ENCODE measurements around the gene SSB. TPM values are rescaled to one million over a fixed set of nuclear protein-coding genes. Genes with fewer than 3 reads are reported as not detected.

The SSB gene
- total and polyA plus RNA-seq, 2 of the 13 experiments (the other 11 are each of a cell fraction or from before 2014, with no cell fraction given), result 109 to 208 TPM

DNA sequence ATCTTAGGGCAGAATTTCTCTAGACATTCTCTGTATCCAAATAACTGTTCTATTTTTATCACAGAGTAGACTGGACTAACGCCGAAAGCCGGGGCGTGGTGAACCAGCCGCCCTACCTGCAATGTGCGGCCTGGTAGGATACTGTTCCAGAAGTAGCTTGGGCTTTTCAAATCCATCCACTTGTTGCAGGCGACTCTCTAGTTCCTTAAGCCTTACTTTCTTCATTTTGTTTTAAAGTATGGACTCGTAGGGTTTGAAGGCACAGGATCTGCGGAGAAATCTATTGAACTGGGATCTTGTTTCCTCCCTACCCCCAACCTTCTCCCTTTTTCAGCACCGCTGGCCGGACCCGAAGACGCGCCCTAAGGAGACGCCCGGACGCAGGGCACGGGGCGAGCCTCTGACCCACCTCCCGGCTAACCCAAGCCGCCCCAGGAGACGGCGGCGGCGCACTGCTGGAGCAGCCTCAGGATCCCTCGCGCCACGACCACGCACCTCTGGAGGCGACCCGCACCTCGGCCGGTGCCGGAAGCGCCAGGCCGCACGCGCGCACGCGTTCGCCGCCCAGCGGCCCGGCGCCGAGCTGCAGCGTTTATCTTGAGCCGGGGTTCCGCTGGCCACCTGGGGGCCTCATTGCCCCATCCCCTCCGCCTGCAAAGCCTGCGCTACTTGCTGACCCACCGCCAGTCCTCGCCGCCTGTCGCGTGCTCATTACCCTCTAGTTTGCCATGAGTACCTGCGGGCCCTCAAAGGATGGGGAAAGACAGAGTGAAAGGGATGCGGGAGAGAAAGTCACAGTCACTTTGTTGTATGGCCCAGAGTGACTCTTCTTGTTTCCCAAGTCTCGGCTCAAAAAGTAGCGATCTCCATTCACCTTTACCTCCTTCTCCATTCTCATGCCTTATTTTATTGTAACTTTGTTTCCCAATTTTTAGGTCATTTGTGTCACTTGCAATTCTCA lies 26.0 kb downstream of the SSB start, which contains the start of gene METTL5 (continued):
- TF ChIP-seq, protein P1, sequence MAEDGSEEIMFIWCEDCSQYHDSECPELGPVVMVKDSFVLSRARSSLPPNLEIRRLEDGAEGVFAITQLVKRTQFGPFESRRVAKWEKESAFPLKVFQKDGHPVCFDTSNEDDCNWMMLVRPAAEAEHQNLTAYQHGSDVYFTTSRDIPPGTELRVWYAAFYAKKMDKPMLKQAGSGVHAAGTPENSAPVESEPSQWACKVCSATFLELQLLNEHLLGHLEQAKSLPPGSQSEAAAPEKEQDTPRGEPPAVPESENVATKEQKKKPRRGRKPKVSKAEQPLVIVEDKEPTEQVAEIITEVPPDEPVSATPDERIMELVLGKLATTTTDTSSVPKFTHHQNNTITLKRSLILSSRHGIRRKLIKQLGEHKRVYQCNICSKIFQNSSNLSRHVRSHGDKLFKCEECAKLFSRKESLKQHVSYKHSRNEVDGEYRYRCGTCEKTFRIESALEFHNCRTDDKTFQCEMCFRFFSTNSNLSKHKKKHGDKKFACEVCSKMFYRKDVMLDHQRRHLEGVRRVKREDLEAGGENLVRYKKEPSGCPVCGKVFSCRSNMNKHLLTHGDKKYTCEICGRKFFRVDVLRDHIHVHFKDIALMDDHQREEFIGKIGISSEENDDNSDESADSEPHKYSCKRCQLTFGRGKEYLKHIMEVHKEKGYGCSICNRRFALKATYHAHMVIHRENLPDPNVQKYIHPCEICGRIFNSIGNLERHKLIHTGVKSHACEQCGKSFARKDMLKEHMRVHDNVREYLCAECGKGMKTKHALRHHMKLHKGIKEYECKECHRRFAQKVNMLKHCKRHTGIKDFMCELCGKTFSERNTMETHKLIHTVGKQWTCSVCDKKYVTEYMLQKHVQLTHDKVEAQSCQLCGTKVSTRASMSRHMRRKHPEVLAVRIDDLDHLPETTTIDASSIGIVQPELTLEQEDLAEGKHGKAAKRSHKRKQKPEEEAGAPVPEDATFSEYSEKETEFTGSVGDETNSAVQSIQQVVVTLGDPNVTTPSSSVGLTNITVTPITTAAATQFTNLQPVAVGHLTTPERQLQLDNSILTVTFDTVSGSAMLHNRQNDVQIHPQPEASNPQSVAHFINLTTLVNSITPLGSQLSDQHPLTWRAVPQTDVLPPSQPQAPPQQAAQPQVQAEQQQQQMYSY (CRISPR knock-in tag; IDR thresholded peaks at IDR 0.05), result no peak
- TF ChIP-seq TGIF2 (CRISPR knock-in tag; IDR thresholded peaks at IDR 0.05), result peak; percentile 62; the same call in 1 of the 2 replicates
- TF ChIP-seq, protein P2, sequence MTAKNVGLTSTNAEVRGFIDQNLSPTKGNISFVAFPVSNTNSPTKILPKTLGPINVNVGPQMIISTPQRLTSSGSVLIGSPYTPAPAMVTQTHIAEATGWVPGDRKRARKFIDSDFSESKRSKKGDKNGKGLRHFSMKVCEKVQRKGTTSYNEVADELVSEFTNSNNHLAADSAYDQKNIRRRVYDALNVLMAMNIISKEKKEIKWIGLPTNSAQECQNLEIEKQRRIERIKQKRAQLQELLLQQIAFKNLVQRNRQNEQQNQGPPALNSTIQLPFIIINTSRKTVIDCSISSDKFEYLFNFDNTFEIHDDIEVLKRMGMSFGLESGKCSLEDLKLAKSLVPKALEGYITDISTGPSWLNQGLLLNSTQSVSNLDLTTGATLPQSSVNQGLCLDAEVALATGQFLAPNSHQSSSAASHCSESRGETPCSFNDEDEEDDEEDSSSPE (CRISPR knock-in tag; IDR thresholded peaks at IDR 0.05), result peak; percentile 83
- 0 out of 2 replicates have a peak, but pooled peaks have one; percentile 37 for TF ChIP-seq ZNF30 (CRISPR knock-in tag; IDR thresholded peaks at IDR 0.05)
- no peak for TF ChIP-seq SP1 (IDR thresholded peaks at IDR 0.05)
- peak; percentile 18; the same call in 1 of the 2 replicates for TF ChIP-seq SP1 (CRISPR knock-in tag; IDR thresholded peaks at IDR 0.05)
- TF ChIP-seq FOXK2 (IDR thresholded peaks at IDR 0.05), result no peak
- TF ChIP-seq ZNF720 (CRISPR knock-in tag; IDR thresholded peaks at IDR 0.05), result no peak
- TF ChIP-seq, protein P3, sequence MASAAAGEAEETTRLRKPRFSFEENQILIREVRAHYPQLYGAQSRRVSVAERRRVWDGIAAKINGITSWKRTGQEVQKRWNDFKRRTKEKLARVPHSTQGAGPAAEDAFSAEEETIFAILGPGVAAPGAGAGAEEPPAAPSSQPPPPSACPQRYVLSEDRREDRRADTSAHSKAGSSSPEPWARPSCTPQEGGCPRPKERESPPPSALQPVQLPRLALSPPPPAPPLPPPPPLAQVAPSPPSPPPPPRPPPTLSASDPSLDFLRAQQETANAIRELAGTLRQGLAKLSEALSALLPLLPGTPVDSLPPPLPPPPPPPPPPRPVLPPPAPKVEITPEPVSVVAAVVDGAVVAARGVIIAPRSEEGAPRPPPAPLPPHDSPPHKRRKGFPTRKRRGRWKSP (CRISPR knock-in tag; IDR thresholded peaks at IDR 0.05), result peak; percentile 86
- TF ChIP-seq ZNF543 (CRISPR knock-in tag; IDR thresholded peaks at IDR 0.05), result peak; percentile 93
- peak; percentile 97 for TF ChIP-seq ZBTB38 (CRISPR knock-in tag; IDR thresholded peaks at IDR 0.05)
- peak; percentile 88 for TF ChIP-seq ZNF564 (CRISPR knock-in tag; IDR thresholded peaks at IDR 0.05)
- TF ChIP-seq SSRP1 (CRISPR knock-in tag; IDR thresholded peaks at IDR 0.05), result 0 out of 2 replicates have a peak, but pooled peaks have one; percentile 1
- TF ChIP-seq, protein P4, sequence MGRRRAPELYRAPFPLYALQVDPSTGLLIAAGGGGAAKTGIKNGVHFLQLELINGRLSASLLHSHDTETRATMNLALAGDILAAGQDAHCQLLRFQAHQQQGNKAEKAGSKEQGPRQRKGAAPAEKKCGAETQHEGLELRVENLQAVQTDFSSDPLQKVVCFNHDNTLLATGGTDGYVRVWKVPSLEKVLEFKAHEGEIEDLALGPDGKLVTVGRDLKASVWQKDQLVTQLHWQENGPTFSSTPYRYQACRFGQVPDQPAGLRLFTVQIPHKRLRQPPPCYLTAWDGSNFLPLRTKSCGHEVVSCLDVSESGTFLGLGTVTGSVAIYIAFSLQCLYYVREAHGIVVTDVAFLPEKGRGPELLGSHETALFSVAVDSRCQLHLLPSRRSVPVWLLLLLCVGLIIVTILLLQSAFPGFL (CRISPR knock-in tag; IDR thresholded peaks at IDR 0.05), result 0 out of 2 replicates have a peak, but pooled peaks have one; percentile 90
- peak; percentile 60 for TF ChIP-seq SP5 (CRISPR knock-in tag; IDR thresholded peaks at IDR 0.05; ENCODE audit: borderline replicate concordance, low read depth)
- peak; percentile 90; the same call in 1 of the 2 replicates for TF ChIP-seq ZNF34 (CRISPR knock-in tag; IDR thresholded peaks at IDR 0.05; ENCODE audit: borderline replicate concordance)
- TF ChIP-seq SRY (CRISPR knock-in tag; IDR thresholded peaks at IDR 0.05), result peak; percentile 83; the same call in 1 of the 2 replicates
- peak; percentile 99 for TF ChIP-seq ZSCAN31 (CRISPR knock-in tag; IDR thresholded peaks at IDR 0.05; ENCODE audit: low read depth)
- TF ChIP-seq SNRNP70 (IDR thresholded peaks at IDR 0.05; ENCODE audit: low read depth, low read length), result no peak
- peak; percentile 49 to 77; a peak in 2 of 4 replicates for TF ChIP-seq KLF16 (CRISPR knock-in tag; IDR thresholded peaks at IDR 0.05)
- 0 out of 2 replicates have a peak, but pooled peaks have one; percentile 72 for TF ChIP-seq TEAD2 (CRISPR knock-in tag; IDR thresholded peaks at IDR 0.05)
- TF ChIP-seq ZKSCAN5 (CRISPR knock-in tag; IDR thresholded peaks at IDR 0.05), result no peak
- peak; percentile 97 for TF ChIP-seq EEA1 (CRISPR knock-in tag; IDR thresholded peaks at IDR 0.05; ENCODE audit: borderline replicate concordance)
- no peak for TF ChIP-seq RFX3 (CRISPR knock-in tag; IDR thresholded peaks at IDR 0.05)

All from HepG2 (cell line).